IMR-90 (cell line): ENCODE data around the gene ANKHD1. TPM values are rescaled to one million over a fixed set of nuclear protein-coding genes. Genes with fewer than 3 reads are reported as not detected.

Experiments used
- ATAC-seq: fragments of 200-7000 bp; cut with Tn5 transposase; 2 replicates; pipeline ENCODE4 v1.9.1; 2020; ENCODE audit warnings: low read depth, mild to moderate bottlenecking, moderate library complexity
- BruUV-seq: library from RNA; stranded (reverse); fragments of 400-500 nt; replicated peaks from 2 replicates; lab custom pipeline; 2021; lab: Mats Ljungman, UMichigan
- CTCF ChIA-PET: fragments of 300-600 bp; formaldehyde crosslinking; extraction: SDS; loops from one replicate; lab custom pipeline; 2021; ENCODE audit warnings: antibody characterized with exemption; lab: Yijun Ruan, JAX
- POLR2A ChIA-PET: fragments of 300-600 bp; sonication (Branson Sonifier 250); formaldehyde crosslinking; loops from one replicate; lab custom pipeline; 2022; ENCODE audit warnings: antibody characterized with exemption; ENCODE audit not compliant: unreplicated experiment; lab: Charles Lee
- DNase-seq: peaks from one replicate; pipeline ENCODE4 v3.0.0; 2013
- H2AFZ ChIP-seq: replicated peaks from 2 replicates; pipeline ENCODE3; 2013; ENCODE audit warnings: low read length, mild to moderate bottlenecking; ENCODE audit not compliant: poor library complexity
- H2AK5ac ChIP-seq: 2 replicates; pipeline ENCODE4 v1.6.1; 2013; ENCODE audit warnings: low read depth, low read length, inconsistent platforms
- H2AK9ac ChIP-seq: replicated peaks from 2 replicates; pipeline ENCODE3; 2013; ENCODE audit warnings: mild to moderate bottlenecking, low read depth, low read length, moderate library complexity; ENCODE audit not compliant: poor library complexity
- H2BK120ac ChIP-seq: 2 replicates; pipeline ENCODE4 v1.6.1; 2013; ENCODE audit warnings: low read depth, low read length, inconsistent platforms
- H2BK15ac ChIP-seq: 3 replicates; pipeline ENCODE4 v1.6.1; 2013; ENCODE audit warnings: low read depth, low read length, inconsistent platforms
- H2BK20ac ChIP-seq: 2 replicates; pipeline ENCODE4 v1.6.1; 2013; ENCODE audit warnings: low read depth, mild to moderate bottlenecking, inconsistent platforms, low read length, moderate library complexity
- H2BK5ac ChIP-seq: 2 replicates; pipeline ENCODE4 v1.6.1; 2013; ENCODE audit warnings: mild to moderate bottlenecking, low read depth, low read length, inconsistent platforms; ENCODE audit not compliant: poor library complexity, severe bottlenecking
- H3K14ac ChIP-seq: replicated peaks from 2 replicates; pipeline ENCODE4 v1.6.1; 2013; ENCODE audit warnings: low read depth, low read length, inconsistent platforms
- H3K18ac ChIP-seq: 2 replicates; pipeline ENCODE4 v1.6.1; 2013; ENCODE audit warnings: low read depth, low read length, control low read depth
- H3K23ac ChIP-seq: 2 replicates; pipeline ENCODE4 v1.6.1; 2013; ENCODE audit warnings: low read depth, low read length, inconsistent platforms
- H3K27ac ChIP-seq: 2 replicates; pipeline ENCODE4 v1.5.1; 2013; ENCODE audit warnings: mild to moderate bottlenecking, control low read depth, low read length; ENCODE audit not compliant: insufficient read depth
- H3K27me3 ChIP-seq: 2 replicates; pipeline ENCODE4 v1.6.1; 2013; ENCODE audit warnings: low read length; ENCODE audit not compliant: control insufficient read depth, insufficient read depth
- H3K36me3 ChIP-seq: 2 replicates; pipeline ENCODE4 v1.6.1; 2013; ENCODE audit warnings: low read length, mixed read lengths; ENCODE audit not compliant: control insufficient read depth, insufficient read depth
- H3K4ac ChIP-seq: 2 replicates; pipeline ENCODE4 v1.6.1; 2013; ENCODE audit warnings: low read depth, low read length, inconsistent platforms
- H3K4me1 ChIP-seq: 2 replicates; pipeline ENCODE4 v1.6.1; 2013; ENCODE audit warnings: low read length, mixed read lengths; ENCODE audit not compliant: control insufficient read depth, insufficient read depth
- H3K4me2 ChIP-seq: 2 replicates; pipeline ENCODE4 v1.6.1; 2013; ENCODE audit warnings: low read depth, mild to moderate bottlenecking, control low read depth, low read length, moderate library complexity
- H3K4me3 ChIP-seq: 2 replicates; pipeline ENCODE4 v1.5.1; 2013; ENCODE audit warnings: low read depth, mild to moderate bottlenecking, control low read depth, low read length, moderate library complexity; ENCODE audit not compliant: insufficient read depth
- H3K56ac ChIP-seq: 2 replicates; pipeline ENCODE4 v1.6.1; 2013; ENCODE audit warnings: low read length, inconsistent platforms; ENCODE audit not compliant: insufficient read depth; ENCODE audit errors: extremely low read depth
- H3K79me1 ChIP-seq, 2 experiments: 2 replicates each; pipeline ENCODE4 v1.6.1; 2013; ENCODE audit warnings: low read length in 2 of 2, inconsistent platforms in 1 of 2, low read depth in 1 of 2
- H3K9ac ChIP-seq: 2 replicates; pipeline ENCODE4 v1.6.1; 2013; ENCODE audit warnings: low read depth, low read length, control low read depth
- H3K9me1 ChIP-seq: 2 replicates; pipeline ENCODE4 v1.6.1; 2013; ENCODE audit warnings: low read length, inconsistent platforms; ENCODE audit not compliant: insufficient read depth
- H3K9me3 ChIP-seq: 2 replicates; pipeline ENCODE4 v1.6.1; 2013; ENCODE audit warnings: low read length; ENCODE audit not compliant: control insufficient read depth, insufficient read depth
- H4K20me1 ChIP-seq: 2 replicates; pipeline ENCODE4 v1.6.1; 2013; ENCODE audit warnings: low read length, inconsistent platforms; ENCODE audit not compliant: insufficient read depth
- H4K5ac ChIP-seq: 2 replicates; pipeline ENCODE4 v1.6.1; 2013; ENCODE audit warnings: mild to moderate bottlenecking, low read depth, low read length, control low read depth
- H4K8ac ChIP-seq, 2 experiments: 2 replicates each; pipeline ENCODE4 v1.6.1; 2013; ENCODE audit warnings: low read depth in 2 of 2, low read length in 2 of 2, control low read depth in 1 of 2, inconsistent platforms in 1 of 2
- H4K91ac ChIP-seq: 2 replicates; pipeline ENCODE4 v1.6.1; 2013; ENCODE audit warnings: low read depth, low read length, inconsistent platforms; ENCODE audit not compliant: insufficient read depth
- BHLHE40 ChIP-seq: fragments of 150-350 bp; IDR thresholded peaks from 2 replicates; pipeline ENCODE4 v1.6.1; 2016; ENCODE audit warnings: mild to moderate bottlenecking, low read depth, low read length
- CEBPB ChIP-seq: IDR thresholded peaks from 2 replicates; pipeline ENCODE4 v1.6.1; 2012; ENCODE audit warnings: low read depth, low read length, improper control_type of control experiment
- CHD1 ChIP-seq: IDR thresholded peaks from 2 replicates; pipeline ENCODE4 v1.6.1; 2012; ENCODE audit warnings: low read depth, low read length, improper control_type of control experiment
- FOS ChIP-seq: fragments of 150-350 bp; IDR thresholded peaks from 2 replicates; pipeline ENCODE4 v1.6.1; 2016; ENCODE audit warnings: low read depth, low read length
- MAFK ChIP-seq: IDR thresholded peaks from 2 replicates; pipeline ENCODE4 v1.6.1; 2012; ENCODE audit warnings: low read depth, low read length, improper control_type of control experiment
- MAZ ChIP-seq: IDR thresholded peaks from 2 replicates; pipeline ENCODE4 v1.6.1; 2012; ENCODE audit warnings: low read depth, mild to moderate bottlenecking, low read length, improper control_type of control experiment, moderate library complexity, borderline replicate concordance
- MXI1 ChIP-seq: IDR thresholded peaks from 2 replicates; pipeline ENCODE4 v1.6.1; 2012; ENCODE audit warnings: low read depth, mild to moderate bottlenecking, low read length, moderate library complexity, borderline replicate concordance
- NFE2L2 ChIP-seq: fragments of 150-350 bp; IDR thresholded peaks from 2 replicates; pipeline ENCODE4 v1.6.1; 2016; ENCODE audit warnings: low read depth, mild to moderate bottlenecking, low read length
- POLR2A ChIP-seq: IDR thresholded peaks from 2 replicates; pipeline ENCODE4 v1.6.1; 2012; ENCODE audit warnings: mild to moderate bottlenecking, low read depth, low read length
- RAD21 ChIP-seq: IDR thresholded peaks from 2 replicates; pipeline ENCODE4 v1.6.1; 2012; ENCODE audit warnings: low read length, improper control_type of control experiment
- RCOR1 ChIP-seq: IDR thresholded peaks from 2 replicates; pipeline ENCODE4 v1.6.1; 2012; ENCODE audit warnings: mild to moderate bottlenecking, low read length, improper control_type of control experiment; ENCODE audit not compliant: insufficient replicate concordance
- RFX5 ChIP-seq: IDR thresholded peaks from 2 replicates; pipeline ENCODE4 v1.8.0; 2012; ENCODE audit warnings: low read depth, mild to moderate bottlenecking, low read length, moderate library complexity
- SMC3 ChIP-seq: fragments of 150-350 bp; IDR thresholded peaks from 2 replicates; pipeline ENCODE4 v1.6.1; 2016; ENCODE audit warnings: low read depth, mild to moderate bottlenecking, antibody characterized with exemption, low read length, moderate library complexity
- WGBS, 2 experiments: methylation state at CpG; one replicate each; pipeline versions ENCODE4 v1.1.5 to v1.1.7; 2013; ENCODE audit warnings: missing lambda C conversion rate in 2 of 2; ENCODE audit not compliant: insufficient read length in 1 of 2; ENCODE audit errors: extremely low coverage in 2 of 2; 5-methylcytosine and 5-hydroxymethylcytosine counted together
- dilution Hi-C: fragments of 300-500 bp; cut with HindIII; formaldehyde crosslinking; loops from one replicate; pipeline ENCODE4 v1.14.3; 2018; ENCODE audit warnings: low sequenced_read_pairs; ENCODE audit not compliant: unreplicated experiment
- in situ Hi-C: fragments of 300-500 bp; cut with MboI; formaldehyde crosslinking; loops from 3 replicates; pipeline ENCODE4 v1.14.3; 2019; ENCODE audit warnings: low sequenced_read_pairs, inconsistent platforms, mixed read lengths
- intact Hi-C: fragments of 100-400 bp; cut with micrococcal nuclease; formaldehyde crosslinking; loops from 2 replicates; pipeline ENCODE4 v1.10.0; 2022
- polyA plus RNA-seq, 3 experiments: library from polyadenylated mRNA; depleted of rRNA; stranded (reverse); fragments of >200 nt; gene quantifications; 2 replicates each; pipeline ENCODE4 v1.2.3, GENCODE V29; 2012; ENCODE audit warnings: low replicate concordance in 1 of 3
- total RNA-seq: library from RNA; depleted of rRNA; stranded (reverse); fragments of >200 nt; gene quantifications from 2 replicates; pipeline ENCODE4 v1.2.3, GENCODE V29; 2012
- TF ChIP-seq, protein P1 (sequence below): fragments of 150-350 bp; IDR thresholded peaks from 2 replicates; pipeline ENCODE4 v1.6.1; 2016; ENCODE audit warnings: low read depth, mild to moderate bottlenecking, low read length, moderate library complexity, borderline replicate concordance
- TF ChIP-seq, protein P2 (sequence below): fragments of 150-350 bp; IDR thresholded peaks from 2 replicates; pipeline ENCODE4 v1.6.1; 2017; ENCODE audit warnings: mild to moderate bottlenecking, antibody characterized with exemption, low read length, low read depth
- TF ChIP-seq, protein P3 (sequence below): conservative IDR thresholded peaks from 2 replicates; pipeline ENCODE4 v1.5.1; 2012; ENCODE audit warnings: mild to moderate bottlenecking, low read depth, low read length, improper control_type of control experiment

Gene ANKHD1
- total and polyA plus RNA-seq, 2 of the 4 experiments (the other 2 are of a cell fraction), result 32.1 to 36.7 TPM

DNA sequence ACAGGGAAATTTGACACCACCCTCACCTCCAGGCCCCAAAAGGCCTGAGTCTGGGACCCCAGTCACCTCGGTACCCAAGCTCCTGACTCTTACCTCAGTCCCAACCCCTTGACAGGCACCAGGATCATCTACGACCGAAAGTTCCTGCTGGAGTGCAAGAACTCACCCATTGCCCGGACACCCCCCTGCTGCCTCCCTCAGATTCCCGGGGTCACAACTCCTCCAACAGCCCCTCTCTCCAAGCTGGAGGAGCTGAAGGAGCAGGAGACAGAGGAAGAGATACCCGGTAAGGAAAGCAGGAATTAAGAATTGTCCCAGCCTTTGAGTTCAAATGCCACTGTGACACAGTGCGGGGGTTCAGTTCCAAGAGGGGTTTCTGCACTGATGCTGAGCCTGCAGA lies 147.2 kb downstream of the ANKHD1 start:
- POLR2A ChIA-PET, result no interaction called here
- Histone ChIP-seq H4K20me1 (peaks cover 31% of the 10 kb centered on the region), H3K4me1 (peaks cover 14% of the 10 kb centered on the region), H2AK5ac (0 out of 2 replicates have a peak overlapping the region, but pooled peaks have one; percentile 20), H4K5ac (no peak overlapping the region), H3K4me2 (no peak overlapping the region), H4K8ac (no peak overlapping the region), H3K4me3 (no peak overlapping the region), H2BK5ac (no peak overlapping the region), H3K23ac (no peak overlapping the region), H2AFZ (no peak overlapping the region), H2BK120ac (no peak overlapping the region), H3K14ac (no peak overlapping the region), H3K56ac (no peak overlapping the region), H2AK9ac (no peak overlapping the region), H3K9ac (no peak overlapping the region), H2BK20ac (no peak overlapping the region), H3K18ac (no peak overlapping the region), H3K36me3 (peaks cover 32% of the 10 kb centered on the region), H3K9me3 (no peaks in the 10 kb centered on the region), H4K91ac (no peak overlapping the region), H3K79me1 (peaks cover 7 to 63% of the 10 kb centered on the region in 2 experiments; a peak in 3 of 4 replicates), H3K27me3 (no peaks in the 10 kb centered on the region), H3K27ac (no peak overlapping the region), H2BK15ac (no peak overlapping the region), H3K9me1 (0 out of 2 replicates have a peak, but pooled peaks cover 3% of the 10 kb centered on the region), H3K4ac (no peak overlapping the region)
- CTCF ChIA-PET, result interaction anchor here (0.8 to 2.1 kb wide), 4 partner anchors 38 to 97 kb away, joined by 3 to 8 read pairs (median 3); partner anchors contain the start of gene CD14
- WGBS, 2 experiments, result no CpG with 5 or more reads among the region's 7 CpGs
- in situ Hi-C loops, result no loop called here
- DNase-seq (no peak), ATAC-seq (no peak)
- dilution Hi-C loops, result no loop called here
- TF ChIP-seq POLR2A, result no peak
- TF ChIP-seq MXI1, result no peak
- no peak for TF ChIP-seq FOS
- no peak for TF ChIP-seq CEBPB
- TF ChIP-seq, protein P1, sequence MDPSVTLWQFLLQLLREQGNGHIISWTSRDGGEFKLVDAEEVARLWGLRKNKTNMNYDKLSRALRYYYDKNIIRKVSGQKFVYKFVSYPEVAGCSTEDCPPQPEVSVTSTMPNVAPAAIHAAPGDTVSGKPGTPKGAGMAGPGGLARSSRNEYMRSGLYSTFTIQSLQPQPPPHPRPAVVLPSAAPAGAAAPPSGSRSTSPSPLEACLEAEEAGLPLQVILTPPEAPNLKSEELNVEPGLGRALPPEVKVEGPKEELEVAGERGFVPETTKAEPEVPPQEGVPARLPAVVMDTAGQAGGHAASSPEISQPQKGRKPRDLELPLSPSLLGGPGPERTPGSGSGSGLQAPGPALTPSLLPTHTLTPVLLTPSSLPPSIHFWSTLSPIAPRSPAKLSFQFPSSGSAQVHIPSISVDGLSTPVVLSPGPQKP, result no peak
- TF ChIP-seq RFX5, result no peak
- TF ChIP-seq, protein P2, sequence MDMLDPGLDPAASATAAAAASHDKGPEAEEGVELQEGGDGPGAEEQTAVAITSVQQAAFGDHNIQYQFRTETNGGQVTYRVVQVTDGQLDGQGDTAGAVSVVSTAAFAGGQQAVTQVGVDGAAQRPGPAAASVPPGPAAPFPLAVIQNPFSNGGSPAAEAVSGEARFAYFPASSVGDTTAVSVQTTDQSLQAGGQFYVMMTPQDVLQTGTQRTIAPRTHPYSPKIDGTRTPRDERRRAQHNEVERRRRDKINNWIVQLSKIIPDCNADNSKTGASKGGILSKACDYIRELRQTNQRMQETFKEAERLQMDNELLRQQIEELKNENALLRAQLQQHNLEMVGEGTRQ, result no peak
- TF ChIP-seq, protein P3, sequence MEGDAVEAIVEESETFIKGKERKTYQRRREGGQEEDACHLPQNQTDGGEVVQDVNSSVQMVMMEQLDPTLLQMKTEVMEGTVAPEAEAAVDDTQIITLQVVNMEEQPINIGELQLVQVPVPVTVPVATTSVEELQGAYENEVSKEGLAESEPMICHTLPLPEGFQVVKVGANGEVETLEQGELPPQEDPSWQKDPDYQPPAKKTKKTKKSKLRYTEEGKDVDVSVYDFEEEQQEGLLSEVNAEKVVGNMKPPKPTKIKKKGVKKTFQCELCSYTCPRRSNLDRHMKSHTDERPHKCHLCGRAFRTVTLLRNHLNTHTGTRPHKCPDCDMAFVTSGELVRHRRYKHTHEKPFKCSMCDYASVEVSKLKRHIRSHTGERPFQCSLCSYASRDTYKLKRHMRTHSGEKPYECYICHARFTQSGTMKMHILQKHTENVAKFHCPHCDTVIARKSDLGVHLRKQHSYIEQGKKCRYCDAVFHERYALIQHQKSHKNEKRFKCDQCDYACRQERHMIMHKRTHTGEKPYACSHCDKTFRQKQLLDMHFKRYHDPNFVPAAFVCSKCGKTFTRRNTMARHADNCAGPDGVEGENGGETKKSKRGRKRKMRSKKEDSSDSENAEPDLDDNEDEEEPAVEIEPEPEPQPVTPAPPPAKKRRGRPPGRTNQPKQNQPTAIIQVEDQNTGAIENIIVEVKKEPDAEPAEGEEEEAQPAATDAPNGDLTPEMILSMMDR, result no peak
- TF ChIP-seq SMC3, result no peak
- no peak for TF ChIP-seq MAFK
- no peak for TF ChIP-seq MAZ
- no peak for TF ChIP-seq RAD21
- no peak for TF ChIP-seq RCOR1
- no peak for TF ChIP-seq CHD1
- no peak for TF ChIP-seq BHLHE40
- TF ChIP-seq NFE2L2, result no peak
- intact Hi-C loops, result no loop called here
- BruUV-seq, result no TSS peak
